Glomerular visceral epithelial cell (primary cell): ENCODE results near the gene PSMG4.

ENCODE experiments used
- DNase-seq: peaks from one replicate; pipeline ENCODE4 v3.0.0-alpha.2; 2016; ENCODE audit errors: extremely low spot score

The PSMG4 gene

GRCh38 chr6:3251462-3252314, 7.1 kb upstream of the PSMG4 start:
- peak; percentile 79 for DNase-seq

- DNase-seq, result no peak
Measured at GRCh38 chr6:3252369-3252768, 6.4 kb upstream of the PSMG4 start.

- no peak for DNase-seq
Measured at GRCh38 chr6:3252861-3253596, 5.7 kb upstream of the PSMG4 start.

- no peak for DNase-seq
Measured at GRCh38 chr6:3253597-3253961, 5.2 kb upstream of the PSMG4 start.

- no peak for DNase-seq
Measured at GRCh38 chr6:3258201-3258600, 546 bp upstream of the PSMG4 start.

GRCh38 chr6:3259491-3259958, 778 bp downstream of the PSMG4 start:
- DNase-seq, result peak; percentile 31

- DNase-seq, result no peak
Measured at GRCh38 chr6:3260296-3260695, 1.5 kb downstream of the PSMG4 start.

- no peak for DNase-seq
Measured at GRCh38 chr6:3260772-3261517, 2.2 kb downstream of the PSMG4 start.

- DNase-seq, result no peak
Measured at GRCh38 chr6:3261518-3261820, 2.7 kb downstream of the PSMG4 start.

GRCh38 chr6:3261921-3262320, 3.2 kb downstream of the PSMG4 start:
- no peak for DNase-seq

- no peak for DNase-seq
Measured at GRCh38 chr6:3263096-3263495, 4.3 kb downstream of the PSMG4 start.

- DNase-seq, result no peak
Measured at GRCh38 chr6:3264356-3264755, 5.6 kb downstream of the PSMG4 start.

- no peak for DNase-seq
Measured at GRCh38 chr6:3265671-3266070, 6.9 kb downstream of the PSMG4 start.

GRCh38 chr6:3266170-3266569, 7.4 kb downstream of the PSMG4 start:
- DNase-seq, result no peak

GRCh38 chr6:3267162-3267561, 8.4 kb downstream of the PSMG4 start:
- DNase-seq, result no peak

GRCh38 chr6:3268680-3269079, 9.9 kb downstream of the PSMG4 start:
- DNase-seq, result no peak

- DNase-seq, result no peak
Measured at GRCh38 chr6:3269281-3269975, 10.7 kb downstream of the PSMG4 start.

- DNase-seq, result no peak
Measured at GRCh38 chr6:3270258-3270657, 11.5 kb downstream of the PSMG4 start.

- DNase-seq, result no peak
Measured at GRCh38 chr6:3271756-3272155, 13.0 kb downstream of the PSMG4 start.

- DNase-seq, result no peak
Measured at GRCh38 chr6:3272911-3273547, 14.3 kb downstream of the PSMG4 start.

GRCh38 chr6:3273707-3274521, 15.2 kb downstream of the PSMG4 start:
- no peak for DNase-seq
